ENCODE data around the gene HBS1L.

GRCh38 chr6:134930463-134930862 lies 124.2 kb downstream of the HBS1L start:
- no peak for TF ChIP-seq POLR2A (IDR thresholded peaks at IDR 0.05)
- TF ChIP-seq CTCF (IDR thresholded peaks at IDR 0.05) = no peak
